A549 (cell line): ENCODE data around the gene USP13. TPM values are rescaled to one million over a fixed set of nuclear protein-coding genes. Genes with fewer than 3 reads are reported as not detected.

ENCODE experiments used
- ATAC-seq, 2 experiments: fragments of 200-7000 bp in 1 of 2; fragments of >200 bp in 1 of 2; cut with Nextera tagmentation in 1 of 2; cut with Tn5 transposase in 1 of 2; 3 replicates each; pipeline versions ENCODE4 v1.8.0 to v1.9.1; 2018 to 2020; ENCODE audit warnings: mild to moderate bottlenecking in 1 of 2, moderate library complexity in 1 of 2
- CTCF ChIA-PET: fragments of 300-600 bp; sonication (Branson Sonifier 250); formaldehyde crosslinking; extraction: SDS; loops from one replicate; lab custom pipeline; 2021; ENCODE audit warnings: antibody characterized with exemption, inconsistent platforms; lab: Yijun Ruan, JAX
- POLR2A ChIA-PET: fragments of 350-600 bp; formaldehyde crosslinking; extraction: SDS; loops from one replicate; lab custom pipeline; 2021; ENCODE audit warnings: antibody characterized with exemption, inconsistent platforms; lab: Yijun Ruan, JAX
- DNase-seq, 2 experiments: peaks; one replicate each; pipeline versions ENCODE4 v3.0.0 to v3.0.0-alpha.2; 2011 to 2016; ENCODE audit warnings: low read depth in 1 of 2, low spot score in 1 of 2
- FAIRE-seq: peaks from 2 replicates; lab custom pipeline; 2011; peaks lifted over from hg19 to GRCh38; lab: Jason Lieb, UNC
- H3K27ac ChIP-seq, 2 experiments: fragments of >200 bp; sonication (Bioruptor Twin); formaldehyde crosslinking; 3 replicates each; pipeline ENCODE4 v1.5.1; 2016 to 2017
- H3K4me1 ChIP-seq: fragments of >200 bp; sonication (Bioruptor Twin); formaldehyde crosslinking; 3 replicates; pipeline ENCODE4 v1.6.1; 2016
- H3K4me2 ChIP-seq: fragments of >200 bp; sonication (Bioruptor Twin); formaldehyde crosslinking; 3 replicates; pipeline ENCODE4 v1.6.1; 2016
- H3K4me3 ChIP-seq: fragments of >200 bp; sonication (Bioruptor Twin); formaldehyde crosslinking; 3 replicates; pipeline ENCODE4 v1.5.1; 2016
- H3K9me3 ChIP-seq: fragments of >200 bp; sonication (Bioruptor Twin); formaldehyde crosslinking; 3 replicates; pipeline ENCODE4 v1.6.1; 2016
- CBX2 ChIP-seq: fragments of 200-600 bp; sonication (generic); IDR thresholded peaks from 2 replicates; pipeline ENCODE4 v1.6.1; 2016; ENCODE audit warnings: low read depth, mild to moderate bottlenecking, borderline replicate concordance
- CEBPB ChIP-seq, 2 experiments: fragments of >200 bp in 1 of 2; sonication (Bioruptor Twin) in 1 of 2; formaldehyde crosslinking in 1 of 2; IDR thresholded peaks; 2 replicates each; pipeline ENCODE4 v1.6.1; 2012 to 2016
- EHF ChIP-seq: fragments of 250-450 bp; sonication (Bioruptor Pico); IDR thresholded peaks from 2 replicates; pipeline ENCODE4 v1.5.0; 2020; ENCODE audit warnings: mild to moderate bottlenecking
- EP300 ChIP-seq, 2 experiments: fragments of >200 bp; sonication (Bioruptor Twin); formaldehyde crosslinking; IDR thresholded peaks; 2 replicates in 1 of 2; 3 replicates in 1 of 2; pipeline ENCODE4 v1.6.1; 2016 to 2017
- FOXS1 ChIP-seq: fragments of 250-450 bp; sonication (Bioruptor Pico); IDR thresholded peaks from 2 replicates; pipeline ENCODE4 v1.5.0; 2020; ENCODE audit warnings: mild to moderate bottlenecking, moderate library complexity
- GATA3 ChIP-seq: IDR thresholded peaks from 2 replicates; pipeline ENCODE4 v1.6.1; 2012; ENCODE audit warnings: borderline replicate concordance
- HOXB13 ChIP-seq: fragments of 250-450 bp; sonication (Bioruptor Pico); IDR thresholded peaks from 2 replicates; pipeline ENCODE4 v1.5.0; 2020; ENCODE audit warnings: low read depth, mild to moderate bottlenecking, moderate library complexity
- HOXB5 ChIP-seq: fragments of 250-450 bp; sonication (Bioruptor Pico); IDR thresholded peaks from 2 replicates; pipeline ENCODE4 v1.5.0; 2020; ENCODE audit warnings: mild to moderate bottlenecking, moderate library complexity
- KDM5A ChIP-seq: fragments of 200-600 bp; sonication (generic); IDR thresholded peaks from 2 replicates; pipeline ENCODE4 v1.6.1; 2016; ENCODE audit warnings: antibody characterized with exemption, mild to moderate bottlenecking
- MAFK ChIP-seq: fragments of 450-650 bp; IDR thresholded peaks from 2 replicates; pipeline ENCODE4 v1.6.1; 2014; ENCODE audit not compliant: partially characterized antibody
- MYC ChIP-seq: IDR thresholded peaks from 2 replicates; pipeline ENCODE4 v1.6.1; 2012; ENCODE audit warnings: mild to moderate bottlenecking, inconsistent platforms, low read length, improper control_type of control experiment, borderline replicate concordance
- PBX3 ChIP-seq: IDR thresholded peaks from 2 replicates; pipeline ENCODE4 v1.6.1; 2012
- PHF8 ChIP-seq: fragments of 200-600 bp; sonication (generic); IDR thresholded peaks from 2 replicates; pipeline ENCODE4 v1.6.1; 2016; ENCODE audit warnings: low read depth, mild to moderate bottlenecking, antibody characterized with exemption, moderate library complexity, borderline replicate concordance
- RAD21 ChIP-seq, 2 experiments: fragments of >200 bp in 1 of 2; sonication (Bioruptor Twin) in 1 of 2; formaldehyde crosslinking in 1 of 2; IDR thresholded peaks in 1 of 2; conservative IDR thresholded peaks in 1 of 2; 2 replicates in 1 of 2; 3 replicates in 1 of 2; pipeline ENCODE4 v1.6.1; 2012 to 2018; ENCODE audit warnings: inconsistent platforms in 1 of 2
- RARB ChIP-seq: fragments of 250-450 bp; sonication (Bioruptor Pico); IDR thresholded peaks from 2 replicates; pipeline ENCODE4 v1.8.0; 2021; ENCODE audit warnings: mild to moderate bottlenecking, moderate library complexity
- REST ChIP-seq: fragments of 200-600 bp; sonication (generic); IDR thresholded peaks from 2 replicates; pipeline ENCODE4 v1.6.1; 2016; ENCODE audit warnings: antibody characterized with exemption, mild to moderate bottlenecking, moderate library complexity
- RFX5 ChIP-seq: fragments of 450-650 bp; IDR thresholded peaks from 2 replicates; pipeline ENCODE4 v1.7.1; 2014; ENCODE audit warnings: antibody characterized with exemption, mild to moderate bottlenecking, moderate library complexity
- SMC3 ChIP-seq: fragments of >200 bp; sonication (Bioruptor Twin); formaldehyde crosslinking; IDR thresholded peaks from 3 replicates; pipeline ENCODE4 v1.6.1; 2018; ENCODE audit warnings: inconsistent platforms
- ZNF302 ChIP-seq: fragments of 250-450 bp; sonication (Bioruptor Pico); IDR thresholded peaks from 2 replicates; pipeline ENCODE4 v1.9.0; 2021; ENCODE audit warnings: inconsistent platforms, mild to moderate bottlenecking, moderate library complexity
- WGBS: methylation state at CpG from one replicate; pipeline ENCODE4 v1.1.6; 2017; ENCODE audit errors: missing lambda C conversion rate; 5-methylcytosine and 5-hydroxymethylcytosine counted together
- polyA plus RNA-seq, 4 experiments: library from polyadenylated mRNA; depleted of rRNA in 3 of 4; stranded (reverse); fragments of >200 nt; fragmentation: RNase III in 1 of 4; extraction: RNeasy Plus Mini Kit Qiagen cat#74134 plus additional on column Dnase treatment in 1 of 4; gene quantifications; 2 replicates in 3 of 4; 3 replicates in 1 of 4; pipeline ENCODE4 v1.2.3, GENCODE V29; 2011 to 2017
- TF ChIP-seq, protein P1 (sequence below): fragments of 250-450 bp; sonication (Bioruptor Pico); IDR thresholded peaks from 2 replicates; pipeline ENCODE4 v1.5.0; 2020; ENCODE audit warnings: low read depth, mild to moderate bottlenecking, moderate library complexity
- TF ChIP-seq, protein P2 (sequence below): IDR thresholded peaks from 2 replicates; pipeline ENCODE4 v1.6.1; 2012; ENCODE audit warnings: low read depth, borderline replicate concordance

The USP13 gene
- polyA plus RNA-seq, 2 of the 4 experiments (the other 2 are of a cell fraction), result 7.5 to 10.2 TPM

DNA sequence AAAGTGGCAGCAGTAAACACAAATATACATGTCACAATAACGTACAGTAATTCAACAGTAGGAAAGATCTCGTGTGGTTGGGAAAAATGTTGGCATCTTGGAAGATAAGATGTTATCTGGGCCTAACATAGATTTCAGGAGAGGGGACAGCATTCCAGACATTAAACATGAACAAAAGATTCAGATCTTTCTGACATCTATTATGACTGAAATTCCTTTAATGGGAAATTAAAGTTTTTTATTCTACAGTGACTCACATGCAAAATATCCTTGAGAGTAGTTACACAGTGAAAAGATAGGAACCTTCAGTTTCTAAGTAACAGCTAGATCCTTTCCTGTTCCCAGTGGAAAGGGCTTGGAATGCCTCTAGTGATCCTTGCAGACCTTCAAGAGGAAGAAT lies 39.0 kb upstream of the USP13 start:
- DNase-seq, result no peak
- Histone ChIP-seq H3K4me2 (no peak overlapping the region), H3K4me1 (peaks cover 10% of the 10 kb centered on the region; the same call in 1 of the 3 replicates), H3K4me3 (no peak overlapping the region), H3K27ac (no peak overlapping the region), H3K9me3 (no peaks in the 10 kb centered on the region)
- ATAC-seq, result no peak
- no peak for FAIRE-seq
- ChIA-PET CTCF (no interaction called here), POLR2A (no interaction called here)
- TF ChIP-seq, protein P1, sequence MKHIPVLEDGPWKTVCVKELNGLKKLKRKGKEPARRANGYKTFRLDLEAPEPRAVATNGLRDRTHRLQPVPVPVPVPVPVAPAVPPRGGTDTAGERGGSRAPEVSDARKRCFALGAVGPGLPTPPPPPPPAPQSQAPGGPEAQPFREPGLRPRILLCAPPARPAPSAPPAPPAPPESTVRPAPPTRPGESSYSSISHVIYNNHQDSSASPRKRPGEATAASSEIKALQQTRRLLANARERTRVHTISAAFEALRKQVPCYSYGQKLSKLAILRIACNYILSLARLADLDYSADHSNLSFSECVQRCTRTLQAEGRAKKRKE (CRISPR knock-in tag), result no peak
- no peak for TF ChIP-seq MYC
- TF ChIP-seq EP300 (IDR thresholded peaks at IDR 0.05), result no peak
- no peak for TF ChIP-seq CEBPB (IDR thresholded peaks at IDR 0.05)
- no peak for TF ChIP-seq REST
- no peak for TF ChIP-seq FOXS1 (CRISPR knock-in tag)
- no peak for TF ChIP-seq RARB
- TF ChIP-seq RFX5, result no peak
- TF ChIP-seq ZNF302, result no peak
- TF ChIP-seq HOXB5 (CRISPR knock-in tag), result no peak
- no peak for TF ChIP-seq PHF8
- no peak for TF ChIP-seq SMC3
- no peak for TF ChIP-seq GATA3
- no peak for TF ChIP-seq HOXB13
- no peak for TF ChIP-seq RAD21 (conservative IDR thresholded peaks at IDR 0.05 in 1 of 2, IDR thresholded peaks at IDR 0.05 in 1 of 2)
- no peak for TF ChIP-seq PBX3
- TF ChIP-seq MAFK, result no peak
- WGBS, result 50% methylated on average over 2 of the region's 2 CpGs

GRCh38 chr3:179615458-179616173 lies 37.2 kb upstream of the USP13 start:
- ATAC-seq, result no peak
- Histone ChIP-seq H3K4me2 (no peak overlapping the region), H3K27ac (no peak overlapping the region), H3K9me3 (no peaks in the 10 kb centered on the region), H3K4me3 (no peak overlapping the region), H3K4me1 (peaks cover 10% of the 10 kb centered on the region; the same call in 1 of the 3 replicates)
- no peak for FAIRE-seq
- ChIA-PET POLR2A (no interaction called here), CTCF (no interaction called here)
- TF ChIP-seq REST, result no peak
- TF ChIP-seq, protein P2, sequence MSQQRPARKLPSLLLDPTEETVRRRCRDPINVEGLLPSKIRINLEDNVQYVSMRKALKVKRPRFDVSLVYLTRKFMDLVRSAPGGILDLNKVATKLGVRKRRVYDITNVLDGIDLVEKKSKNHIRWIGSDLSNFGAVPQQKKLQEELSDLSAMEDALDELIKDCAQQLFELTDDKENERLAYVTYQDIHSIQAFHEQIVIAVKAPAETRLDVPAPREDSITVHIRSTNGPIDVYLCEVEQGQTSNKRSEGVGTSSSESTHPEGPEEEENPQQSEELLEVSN, result no peak
- TF ChIP-seq EHF (CRISPR knock-in tag), result no peak
- no peak for TF ChIP-seq KDM5A
- TF ChIP-seq CBX2, result no peak
- DNase-seq, result no peak
- WGBS, result 82% methylated on average over 4 of the region's 4 CpGs
